Activated B cell treated with CpG ODN at 0.5 μM for 24 hours (primary cell): ENCODE data around the gene FADS6. TPM values are rescaled to one million over a fixed set of nuclear protein-coding genes. Genes with fewer than 3 reads are reported as not detected.

Source experiments
- ATAC-seq: fragments of 200-7000 bp; cut with Tn5 transposase; one replicate; pipeline ENCODE4 v1.10.0; 2021; ENCODE audit warnings: low read depth, mild to moderate bottlenecking, moderate library complexity
- CTCF ChIA-PET: fragments of 350-600 bp; sonication (Branson Sonifier 250); formaldehyde crosslinking; loops from one replicate; lab custom pipeline; 2021; ENCODE audit warnings: antibody characterized with exemption; lab: Charles Lee
- POLR2A ChIA-PET: fragments of 350-600 bp; sonication (Branson Sonifier 250); formaldehyde crosslinking; loops from one replicate; lab custom pipeline; 2021; ENCODE audit warnings: antibody characterized with exemption; lab: Charles Lee
- DNase-seq: peaks from one replicate; pipeline ENCODE4 v3.0.0; 2022
- H3K27ac Mint-ChIP-seq: one replicate; pipeline ENCODE4 v1.8.0; 2020; ENCODE audit warnings: mixed read lengths
- H3K27me3 Mint-ChIP-seq: one replicate; pipeline ENCODE4 v1.8.0; 2021; ENCODE audit warnings: mixed read lengths
- H3K36me3 Mint-ChIP-seq: one replicate; pipeline ENCODE4 v1.8.0; 2021; ENCODE audit warnings: low read depth, mixed read lengths
- H3K4me1 Mint-ChIP-seq: one replicate; pipeline ENCODE4 v1.8.0; 2021; ENCODE audit warnings: mixed read lengths
- H3K4me3 Mint-ChIP-seq: one replicate; pipeline ENCODE4 v1.8.0; 2020; ENCODE audit warnings: mild to moderate bottlenecking, mixed read lengths
- H3K9me3 Mint-ChIP-seq: one replicate; pipeline ENCODE4 v1.8.0; 2020; ENCODE audit warnings: mixed read lengths
- intact Hi-C: fragments of 100-400 bp; cut with micrococcal nuclease; formaldehyde crosslinking; loops from one replicate; pipeline ENCODE4 v1.15.1; 2024
- total RNA-seq: library from RNA; stranded (reverse); gene quantifications from 2 replicates; pipeline ENCODE4 v1.2.3, GENCODE V29; 2022
- TF ChIP-seq, protein P1 (sequence below): fragments of 200-600 bp; IDR thresholded peaks from one replicate; pipeline ENCODE4 v1.8.0; 2022; ENCODE audit warnings: antibody characterized with exemption, mild to moderate bottlenecking

FADS6 gene
- total RNA-seq, 1 donor from 2014 or later = not detected

- no peaks in the 10 kb centered on the region for H3K36me3 Mint-ChIP-seq
- intact Hi-C loops = no loop called here
- H3K4me3 Mint-ChIP-seq = no peak overlapping the region
- peaks cover 58% of the 10 kb centered on the region for H3K27me3 Mint-ChIP-seq
- no peaks in the 10 kb centered on the region for H3K4me1 Mint-ChIP-seq
- H3K9me3 Mint-ChIP-seq = no peaks in the 10 kb centered on the region
- ChIA-PET CTCF (no interaction called here), POLR2A (interaction anchor here (1.0 kb wide), 1 partner anchor 57 kb away, joined by 3 read pairs; no protein-coding TSS in a partner anchor)
- DNase-seq (no peak), ATAC-seq (no peak)
- no peak overlapping the region for H3K27ac Mint-ChIP-seq
- TF ChIP-seq, protein P1, sequence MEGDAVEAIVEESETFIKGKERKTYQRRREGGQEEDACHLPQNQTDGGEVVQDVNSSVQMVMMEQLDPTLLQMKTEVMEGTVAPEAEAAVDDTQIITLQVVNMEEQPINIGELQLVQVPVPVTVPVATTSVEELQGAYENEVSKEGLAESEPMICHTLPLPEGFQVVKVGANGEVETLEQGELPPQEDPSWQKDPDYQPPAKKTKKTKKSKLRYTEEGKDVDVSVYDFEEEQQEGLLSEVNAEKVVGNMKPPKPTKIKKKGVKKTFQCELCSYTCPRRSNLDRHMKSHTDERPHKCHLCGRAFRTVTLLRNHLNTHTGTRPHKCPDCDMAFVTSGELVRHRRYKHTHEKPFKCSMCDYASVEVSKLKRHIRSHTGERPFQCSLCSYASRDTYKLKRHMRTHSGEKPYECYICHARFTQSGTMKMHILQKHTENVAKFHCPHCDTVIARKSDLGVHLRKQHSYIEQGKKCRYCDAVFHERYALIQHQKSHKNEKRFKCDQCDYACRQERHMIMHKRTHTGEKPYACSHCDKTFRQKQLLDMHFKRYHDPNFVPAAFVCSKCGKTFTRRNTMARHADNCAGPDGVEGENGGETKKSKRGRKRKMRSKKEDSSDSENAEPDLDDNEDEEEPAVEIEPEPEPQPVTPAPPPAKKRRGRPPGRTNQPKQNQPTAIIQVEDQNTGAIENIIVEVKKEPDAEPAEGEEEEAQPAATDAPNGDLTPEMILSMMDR = no peak
Observed at GRCh38 chr17:74930535-74931036, 37.2 kb upstream of the FADS6 start.

- no peak for DNase-seq
- intact Hi-C loops = no loop called here
- no peak overlapping the region for H3K4me3 Mint-ChIP-seq
- ChIA-PET CTCF (interaction anchor here (0.6 kb wide), 1 partner anchor 56 kb away, joined by 3 read pairs; no protein-coding TSS in a partner anchor), POLR2A (no interaction called here)
- H3K27me3 Mint-ChIP-seq = peaks cover 64% of the 10 kb centered on the region
- H3K4me1 Mint-ChIP-seq = peaks cover 11% of the 10 kb centered on the region
- H3K27ac Mint-ChIP-seq = no peak overlapping the region
- no peaks in the 10 kb centered on the region for H3K9me3 Mint-ChIP-seq
- H3K36me3 Mint-ChIP-seq = no peaks in the 10 kb centered on the region
- no peak for ATAC-seq
- TF ChIP-seq, protein P1 = no peak
Observed at GRCh38 chr17:74928786-74929185, 35.4 kb upstream of the FADS6 start.

GRCh38 chr17:74925242-74925641 is 31.8 kb upstream of the FADS6 start:
- H3K4me3 Mint-ChIP-seq = no peak overlapping the region
- DNase-seq (no peak), ATAC-seq (no peak)
- H3K9me3 Mint-ChIP-seq = no peaks in the 10 kb centered on the region
- ChIA-PET POLR2A (no interaction called here), CTCF (interaction anchor here (1.1 to 1.7 kb wide), 2 partner anchors 33 to 36 kb away, joined by 5 to 6 read pairs; no protein-coding TSS in a partner anchor)
- H3K4me1 Mint-ChIP-seq = peaks cover 21% of the 10 kb centered on the region
- intact Hi-C loops = no loop called here
- H3K27me3 Mint-ChIP-seq = peaks cover 55% of the 10 kb centered on the region
- no peak overlapping the region for H3K27ac Mint-ChIP-seq
- H3K36me3 Mint-ChIP-seq = no peaks in the 10 kb centered on the region
- TF ChIP-seq, protein P1 = no peak

- ChIA-PET CTCF (interaction anchor here (1.1 to 1.7 kb wide), 3 partner anchors 33 to 36 kb away, joined by 4 to 6 read pairs (median 5); no protein-coding TSS in a partner anchor), POLR2A (interaction anchor here (1.2 kb wide), 1 partner anchor 22 kb away, joined by 3 read pairs; no protein-coding TSS in a partner anchor)
- DNase-seq = no peak
- Mint-ChIP-seq H3K27ac (no peak within 1 kb of the TSS), H3K4me3 (peak within 1 kb of the TSS; percentile 63), H3K27me3 (peaks cover 56% of the 10 kb centered on the region), H3K36me3 (no peaks in the 10 kb centered on the region), H3K9me3 (no peaks in the 10 kb centered on the region), H3K4me1 (peaks cover 21% of the 10 kb centered on the region)
- intact Hi-C loops = loop anchor here (5.0 kb wide), 1 partner anchor 283 kb away; the partner anchor contains the start of gene NUP85
- ATAC-seq = no peak
- TF ChIP-seq, protein P1 = no peak
Observed at GRCh38 chr17:74924250-74924948, 31.0 kb upstream of the FADS6 start, which contains the start of gene OTOP2. TSS of gene OTOP2 (plus strand) at chr17:74924273. CDS start at chr17:74924633, 360 bp downstream.
